Liver (tissue), 9 donors: ENCODE measurements around the gene OR1L4. TPM values are rescaled to one million over a fixed set of nuclear protein-coding genes. Genes with fewer than 3 reads are reported as not detected.
A peak's percentile ranks its signal among the peaks of the same experiment; 100 is the strongest.

Experiments used
- DNase-seq: peaks from one replicate; pipeline ENCODE4 v3.0.0-alpha.2; 2017; ENCODE audit warnings: low spot score
- H3K27ac ChIP-seq, 2 donors: one replicate each; pipeline ENCODE4 v1.7.0; 2013; ENCODE audit warnings: inconsistent platforms in 2 of 2, low read length in 2 of 2, control low read depth in 1 of 2, low read depth in 1 of 2, mild to moderate bottlenecking in 1 of 2
- H3K27me3 ChIP-seq, 4 donors: one replicate each; pipeline versions ENCODE4 v1.6.1 to v1.7.0; 2013; ENCODE audit warnings: low read length in 3 of 4, inconsistent platforms in 1 of 4, mild to moderate bottlenecking in 1 of 4, moderate library complexity in 1 of 4; ENCODE audit not compliant: control insufficient read depth in 4 of 4, insufficient read depth in 4 of 4
- H3K36me3 ChIP-seq, 4 donors: one replicate each; pipeline versions ENCODE4 v1.6.1 to v1.7.0; 2013; ENCODE audit warnings: low read length in 3 of 4, mild to moderate bottlenecking in 3 of 4, low read depth in 1 of 4, moderate library complexity in 1 of 4; ENCODE audit not compliant: control insufficient read depth in 4 of 4, insufficient read depth in 3 of 4
- H3K4me1 ChIP-seq, 4 donors: one replicate each; pipeline versions ENCODE4 v1.6.1 to v1.7.0; 2013; ENCODE audit warnings: low read length in 3 of 4, mild to moderate bottlenecking in 3 of 4, moderate library complexity in 1 of 4; ENCODE audit not compliant: control insufficient read depth in 4 of 4, insufficient read depth in 4 of 4
- H3K4me3 ChIP-seq, 3 donors: one replicate each; pipeline versions ENCODE4 v1.6.1 to v1.7.0; 2013; ENCODE audit warnings: low read length in 3 of 3, control low read depth in 1 of 3, low read depth in 1 of 3, mild to moderate bottlenecking in 1 of 3
- H3K9ac ChIP-seq, 2 donors: one replicate each; pipeline ENCODE4 v1.7.0; 2013; ENCODE audit warnings: low read length in 2 of 2, mild to moderate bottlenecking in 2 of 2, moderate library complexity in 2 of 2, control low read depth in 1 of 2, low read depth in 1 of 2
- H3K9me3 ChIP-seq, 4 donors: one replicate each; pipeline versions ENCODE4 v1.6.1 to v1.7.0; 2013; ENCODE audit warnings: low read length in 3 of 4; ENCODE audit not compliant: control insufficient read depth in 4 of 4
- ATF3 ChIP-seq: IDR thresholded peaks from 2 replicates; pipeline ENCODE4 v1.6.1; 2016; ENCODE audit warnings: antibody characterized with exemption
- CTCF ChIP-seq: fragments of 150-350 bp; IDR thresholded peaks from 2 replicates; pipeline ENCODE4 v1.5.1; 2017; ENCODE audit warnings: improper control_type of control experiment, low read depth, low read length; ENCODE audit not compliant: missing input control
- EGR1 ChIP-seq, 2 donors: IDR thresholded peaks; 2 replicates each; pipeline ENCODE4 v1.6.1; 2016 to 2018; ENCODE audit warnings: antibody characterized with exemption in 2 of 2, low read depth in 2 of 2
- FOXA1 ChIP-seq: IDR thresholded peaks from 2 replicates; pipeline ENCODE4 v1.6.1; 2016; ENCODE audit warnings: antibody characterized with exemption
- FOXA2 ChIP-seq: IDR thresholded peaks from 2 replicates; pipeline ENCODE4 v1.6.1; 2016; ENCODE audit warnings: antibody characterized with exemption
- GABPA ChIP-seq, 2 donors: IDR thresholded peaks in 1 of 2; conservative IDR thresholded peaks in 1 of 2; 2 replicates each; pipeline ENCODE4 v1.6.1; 2016; ENCODE audit warnings: antibody characterized with exemption in 2 of 2, mild to moderate bottlenecking in 1 of 2, moderate library complexity in 1 of 2
- HNF4A ChIP-seq, 2 donors: conservative IDR thresholded peaks; 2 replicates each; pipeline ENCODE4 v1.6.1; 2016; ENCODE audit warnings: antibody characterized with exemption in 2 of 2, mild to moderate bottlenecking in 2 of 2
- HNF4G ChIP-seq: IDR thresholded peaks from 2 replicates; pipeline ENCODE4 v1.6.1; 2016; ENCODE audit warnings: antibody characterized with exemption
- JUND ChIP-seq, 2 donors: IDR thresholded peaks; 2 replicates each; pipeline ENCODE4 v1.6.1; 2016; ENCODE audit warnings: antibody characterized with exemption in 2 of 2
- MAX ChIP-seq: IDR thresholded peaks from 2 replicates; pipeline ENCODE4 v1.6.1; 2016; ENCODE audit warnings: antibody characterized with exemption
- NR2F2 ChIP-seq: IDR thresholded peaks from 2 replicates; pipeline ENCODE4 v1.6.1; 2016; ENCODE audit warnings: antibody characterized with exemption
- RAD21 ChIP-seq, 2 donors: IDR thresholded peaks; 2 replicates each; pipeline ENCODE4 v1.6.1; 2016; ENCODE audit warnings: antibody characterized with exemption in 2 of 2, mild to moderate bottlenecking in 2 of 2
- REST ChIP-seq: IDR thresholded peaks from 2 replicates; pipeline ENCODE4 v1.6.1; 2016; ENCODE audit warnings: antibody characterized with exemption, mild to moderate bottlenecking
- RXRA ChIP-seq, 2 donors: IDR thresholded peaks; 2 replicates each; pipeline ENCODE4 v1.6.1; 2017 to 2018; ENCODE audit warnings: antibody characterized with exemption in 2 of 2, mild to moderate bottlenecking in 1 of 2
- SP1 ChIP-seq: IDR thresholded peaks from 2 replicates; pipeline ENCODE4 v1.6.1; 2018; ENCODE audit warnings: antibody characterized with exemption, mild to moderate bottlenecking
- TAF1 ChIP-seq: conservative IDR thresholded peaks from 2 replicates; pipeline ENCODE4 v1.6.1; 2016; ENCODE audit warnings: antibody characterized with exemption, mild to moderate bottlenecking
- YY1 ChIP-seq: IDR thresholded peaks from 2 replicates; pipeline ENCODE4 v1.6.1; 2016; ENCODE audit warnings: antibody characterized with exemption, mild to moderate bottlenecking
- WGBS: extraction: QIAGEN DNeasy Blood & Tissue Kit; methylation state at CpG from one replicate; pipeline ENCODE4 v1.1.7; 2013; 5-methylcytosine and 5-hydroxymethylcytosine counted together
- polyA plus RNA-seq, 2 donors: library from polyadenylated mRNA; stranded (reverse) in 1 of 2; unstranded in 1 of 2; fragments of 200-250 nt in 1 of 2; fragments of >200 nt in 1 of 2; fragmentation: Nextera tagmentation in 1 of 2; extraction: Ambion mirVana in 1 of 2; gene quantifications; one replicate each; pipeline versions ENCODE4 v1.2.1 to v1.2.3, GENCODE V29; 2013 to 2015
- total RNA-seq, 2 donors: library from RNA; depleted of rRNA; stranded (reverse); fragments of >200 nt; gene quantifications; one replicate each; pipeline ENCODE4 v1.2.3, GENCODE V29; 2014
- TF ChIP-seq, protein P1 (sequence below): IDR thresholded peaks from 2 replicates; pipeline ENCODE4 v1.6.1; 2016; ENCODE audit warnings: antibody characterized with exemption
- donor health status: healthy.
- donor health status: healthy.
- donor health status: healthy.
- donor health status: healthy.
- donor health status: healthy.

Gene OR1L4
- not detected for total RNA-seq
- not detected for polyA plus RNA-seq

- no peak within 1 kb of the TSS for H3K9ac ChIP-seq
- no peak within 1 kb of the TSS for H3K27ac ChIP-seq
- 77% methylated on average over 1 of the region's 1 CpG for WGBS
These were observed at the start of gene OR1L4 for GRCh38 chr9:122723690-122724089. TSS of gene OR1L4 (plus strand) at chr9:122723990. CDS start at chr9:122723990, 0 bp downstream.

GRCh38 chr9:122684851-122685250 is 38.9 kb upstream of the OR1L4 start:
- no peaks in the 10 kb centered on the region for H3K4me1 ChIP-seq
- H3K9me3 ChIP-seq: peaks cover 2 to 20% (median 6%) of the 10 kb centered on the region in 4 donors
- no peak overlapping the region for H3K4me3 ChIP-seq
- H3K27me3 ChIP-seq: no peaks in the 10 kb centered on the region
- H3K9ac ChIP-seq: no peak overlapping the region
- no peaks in the 10 kb centered on the region for H3K36me3 ChIP-seq
- TF ChIP-seq RAD21 (IDR thresholded peaks at IDR 0.05) (no peak), MAX (no peak), FOXA2 (no peak), ATF3 (no peak), HNF4G (no peak), EGR1 (IDR thresholded peaks at IDR 0.05; ENCODE audit: low read depth in 2 of 2) (no peak), TAF1 (no peak), YY1 (no peak), CTCF (no peak), HNF4A (conservative IDR thresholded peaks at IDR 0.05) (no peak), REST (no peak), RXRA (IDR thresholded peaks at IDR 0.05) (no peak), JUND (IDR thresholded peaks at IDR 0.05) (no peak), SP1 (no peak), NR2F2 (no peak), GABPA (IDR thresholded peaks at IDR 0.05 in 1 of 2, conservative IDR thresholded peaks at IDR 0.05 in 1 of 2) (no peak), FOXA1 (no peak)
- TF ChIP-seq, protein P1, sequence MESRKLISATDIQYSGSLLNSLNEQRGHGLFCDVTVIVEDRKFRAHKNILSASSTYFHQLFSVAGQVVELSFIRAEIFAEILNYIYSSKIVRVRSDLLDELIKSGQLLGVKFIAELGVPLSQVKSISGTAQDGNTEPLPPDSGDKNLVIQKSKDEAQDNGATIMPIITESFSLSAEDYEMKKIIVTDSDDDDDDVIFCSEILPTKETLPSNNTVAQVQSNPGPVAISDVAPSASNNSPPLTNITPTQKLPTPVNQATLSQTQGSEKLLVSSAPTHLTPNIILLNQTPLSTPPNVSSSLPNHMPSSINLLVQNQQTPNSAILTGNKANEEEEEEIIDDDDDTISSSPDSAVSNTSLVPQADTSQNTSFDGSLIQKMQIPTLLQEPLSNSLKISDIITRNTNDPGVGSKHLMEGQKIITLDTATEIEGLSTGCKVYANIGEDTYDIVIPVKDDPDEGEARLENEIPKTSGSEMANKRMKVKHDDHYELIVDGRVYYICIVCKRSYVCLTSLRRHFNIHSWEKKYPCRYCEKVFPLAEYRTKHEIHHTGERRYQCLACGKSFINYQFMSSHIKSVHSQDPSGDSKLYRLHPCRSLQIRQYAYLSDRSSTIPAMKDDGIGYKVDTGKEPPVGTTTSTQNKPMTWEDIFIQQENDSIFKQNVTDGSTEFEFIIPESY: no peak
- no peak for DNase-seq
- H3K27ac ChIP-seq: no peak overlapping the region

More at GRCh38 chr9:122723690-122724089, at the start of gene OR1L4:
- peak within 1 kb of the TSS in 1 of 3 donors; percentile 14 for H3K4me3 ChIP-seq
- peaks cover 22 to 70% (median 35%) of the 10 kb centered on the region in 4 donors for H3K9me3 ChIP-seq
- no peaks in the 10 kb centered on the region for H3K27me3 ChIP-seq
- no peak for DNase-seq
- H3K36me3 ChIP-seq: no peaks in the 10 kb centered on the region
- H3K4me1 ChIP-seq: no peaks in the 10 kb centered on the region
- TF ChIP-seq JUND (IDR thresholded peaks at IDR 0.05) (no peak), EGR1 (IDR thresholded peaks at IDR 0.05; ENCODE audit: low read depth in 2 of 2) (no peak)
